CD14-positive monocyte (primary cell): ENCODE data around the gene TRPM2. TPM values are rescaled to one million over a fixed set of nuclear protein-coding genes. Genes with fewer than 3 reads are reported as not detected.

ENCODE experiments used
- DNase-seq, 3 donors: peaks; one replicate each; pipeline ENCODE4 v3.0.0-alpha.2; 2011 to 2022
- H2AFZ ChIP-seq: 2 replicates; pipeline ENCODE4 v1.6.0; 2012; ENCODE audit warnings: mild to moderate bottlenecking, low read depth, low read length, inconsistent platforms; ENCODE audit not compliant: insufficient read depth, poor library complexity, severe bottlenecking
- H3K27ac ChIP-seq, 2 donors: 1 replicate in 1 of 2; 2 replicates in 1 of 2; pipeline ENCODE4 v1.5.1; 2012 to 2013; ENCODE audit warnings: low read length in 2 of 2, control low read depth in 1 of 2, inconsistent platforms in 1 of 2, low read depth in 1 of 2, mild to moderate bottlenecking in 1 of 2
- H3K27me3 ChIP-seq, 2 donors: one replicate each; pipeline versions ENCODE4 v1.6.0 to v1.6.1; 2011 to 2013; ENCODE audit warnings: low read length in 2 of 2; ENCODE audit not compliant: control insufficient read depth in 2 of 2, insufficient read depth in 2 of 2
- H3K36me3 ChIP-seq, 2 donors: replicated peaks in 1 of 2; 1 replicate in 1 of 2; 2 replicates in 1 of 2; pipeline versions ENCODE4 v1.5.1 to v1.6.1; 2012 to 2013; ENCODE audit warnings: low read length in 2 of 2, control low read depth in 1 of 2, inconsistent platforms in 1 of 2, mild to moderate bottlenecking in 1 of 2; ENCODE audit not compliant: insufficient read depth in 2 of 2, control insufficient read depth in 1 of 2
- H3K4me1 ChIP-seq, 2 donors: 1 replicate in 1 of 2; 2 replicates in 1 of 2; pipeline versions ENCODE4 v1.5.1 to v1.6.1; 2012 to 2013; ENCODE audit warnings: low read length in 2 of 2, control low read depth in 1 of 2, inconsistent platforms in 1 of 2, mild to moderate bottlenecking in 1 of 2, moderate library complexity in 1 of 2; ENCODE audit not compliant: insufficient read depth in 2 of 2, control insufficient read depth in 1 of 2
- H3K4me2 ChIP-seq: replicated peaks from 2 replicates; pipeline ENCODE3; 2012; ENCODE audit warnings: low read length, moderate library complexity, mild to moderate bottlenecking; ENCODE audit not compliant: poor library complexity, severe bottlenecking; ENCODE audit errors: extremely low read depth
- H3K4me3 ChIP-seq, 3 experiments: fragments of 200-600 bp in 1 of 3; sonication (generic) in 1 of 3; replicated peaks in 1 of 3; 1 replicate in 2 of 3; 2 replicates in 1 of 3; pipeline ENCODE4 v1.5.1; 2011 to 2013; ENCODE audit warnings: low read length in 3 of 3, mild to moderate bottlenecking in 3 of 3, control low read depth in 2 of 3, low read depth in 2 of 3, inconsistent platforms in 1 of 3, moderate library complexity in 1 of 3
- H3K79me2 ChIP-seq: 2 replicates; pipeline ENCODE4 v1.6.0; 2012; ENCODE audit warnings: mild to moderate bottlenecking, control low read depth, inconsistent platforms, low read length, moderate library complexity; ENCODE audit not compliant: insufficient read depth
- H3K9ac ChIP-seq: 2 replicates; pipeline ENCODE4 v1.6.0; 2017; ENCODE audit warnings: low read length, mild to moderate bottlenecking; ENCODE audit not compliant: insufficient read depth, poor library complexity, severe bottlenecking
- H3K9me3 ChIP-seq, 2 donors: replicated peaks in 1 of 2; 1 replicate in 1 of 2; 2 replicates in 1 of 2; pipeline versions ENCODE4 v1.5.1 to v1.6.1; 2012 to 2013; ENCODE audit warnings: low read length in 2 of 2, control low read depth in 1 of 2; ENCODE audit not compliant: control insufficient read depth in 1 of 2, insufficient read depth in 1 of 2
- H4K20me1 ChIP-seq: 2 replicates; pipeline ENCODE4 v1.6.0; 2012; ENCODE audit warnings: mild to moderate bottlenecking, low read length, control low read depth, moderate library complexity; ENCODE audit not compliant: insufficient read depth
- H3K27ac Mint-ChIP-seq, 7 donors: one replicate each; pipeline ENCODE4 v1.8.0; 2020; ENCODE audit warnings: mild to moderate bottlenecking in 7 of 7, mixed read lengths in 7 of 7, moderate library complexity in 6 of 7, inconsistent platforms in 2 of 7
- H3K27me3 Mint-ChIP-seq, 3 donors: one replicate each; pipeline ENCODE4 v1.8.0; 2021 to 2022; ENCODE audit warnings: low read depth in 3 of 3, mild to moderate bottlenecking in 3 of 3, mixed read lengths in 3 of 3, moderate library complexity in 3 of 3, inconsistent platforms in 1 of 3
- H3K36me3 Mint-ChIP-seq, 2 donors: one replicate each; pipeline ENCODE4 v1.8.0; 2020; ENCODE audit warnings: mixed read lengths in 2 of 2, inconsistent platforms in 1 of 2, mild to moderate bottlenecking in 1 of 2
- H3K4me1 Mint-ChIP-seq: one replicate; pipeline ENCODE4 v1.8.0; 2020; ENCODE audit warnings: mild to moderate bottlenecking, mixed read lengths
- H3K4me3 Mint-ChIP-seq, 2 donors: one replicate each; pipeline ENCODE4 v1.8.0; 2020; ENCODE audit warnings: mild to moderate bottlenecking in 2 of 2, mixed read lengths in 2 of 2, moderate library complexity in 1 of 2
- H3K9me3 Mint-ChIP-seq, 7 donors: one replicate each; pipeline ENCODE4 v1.8.0; 2020 to 2022; ENCODE audit warnings: mixed read lengths in 7 of 7, mild to moderate bottlenecking in 6 of 7, moderate library complexity in 6 of 7, inconsistent platforms in 2 of 7
- CTCF ChIP-seq: fragments of 200-600 bp; IDR thresholded peaks from one replicate; pipeline ENCODE4 v1.8.0; 2022; ENCODE audit warnings: antibody characterized with exemption, mild to moderate bottlenecking
- WGBS: methylation state at CpG from one replicate; pipeline ENCODE4 v1.1.5; 2013; ENCODE audit warnings: missing lambda C conversion rate; ENCODE audit not compliant: insufficient coverage; 5-methylcytosine and 5-hydroxymethylcytosine counted together
- intact Hi-C, 2 donors: fragments of 100-400 bp; cut with micrococcal nuclease; formaldehyde crosslinking; loops; one replicate each; pipeline versions ENCODE4 v1.15.0 to v1.15.1; 2023
- polyA plus RNA-seq, 3 donors: library from polyadenylated mRNA; depleted of rRNA in 1 of 3; unstranded in 2 of 3; stranded (reverse) in 1 of 3; fragments of 300-500 nt in 2 of 3; fragments of >200 nt in 1 of 3; fragmentation: Illumina TruSeq in 2 of 3; gene quantifications; 1 replicate in 2 of 3; 2 replicates in 1 of 3; pipeline ENCODE4 v1.2.3, GENCODE V29; 2012 to 2021

TRPM2 gene
- polyA plus RNA-seq, 3 donors: 7.6 to 21.6 (median 12.2) TPM

GRCh38 chr21:44324854-44325107 is 28.6 kb upstream of the TRPM2 start:
- H3K4me3 Mint-ChIP-seq: no peak overlapping the region
- Histone ChIP-seq H3K27me3 (no peaks in the 10 kb centered on the region), H3K4me1 (no peaks in the 10 kb centered on the region), H2AFZ (no peak overlapping the region), H3K27ac (no peak overlapping the region), H3K79me2 (no peaks in the 10 kb centered on the region), H3K4me2 (no peak overlapping the region), H3K4me3 (no peak overlapping the region), H3K9me3 (no peaks in the 10 kb centered on the region), H3K36me3 (peaks cover 69 to 72% of the 10 kb centered on the region in 2 donors), H4K20me1 (peaks cover 17% of the 10 kb centered on the region), H3K9ac (no peak overlapping the region)
- H3K36me3 Mint-ChIP-seq: peaks cover 25 to 63% of the 10 kb centered on the region in 2 donors
- no peaks in the 10 kb centered on the region for H3K27me3 Mint-ChIP-seq
- H3K9me3 Mint-ChIP-seq: no peaks in the 10 kb centered on the region
- no peaks in the 10 kb centered on the region for H3K4me1 Mint-ChIP-seq
- intact Hi-C loops: no loop called here
- TF ChIP-seq CTCF: no peak
- no peak for DNase-seq
- 98% methylated on average over 9 of the region's 11 CpGs for WGBS
- H3K27ac Mint-ChIP-seq: no peak overlapping the region

- Histone ChIP-seq H2AFZ (no peak overlapping the region), H3K27me3 (no peaks in the 10 kb centered on the region), H3K4me3 (no peak overlapping the region), H3K27ac (no peak overlapping the region), H3K4me1 (no peaks in the 10 kb centered on the region), H3K4me2 (no peak overlapping the region), H3K9ac (no peak overlapping the region), H4K20me1 (peaks cover 17% of the 10 kb centered on the region), H3K36me3 (peaks cover 62 to 64% of the 10 kb centered on the region in 2 donors), H3K9me3 (no peaks in the 10 kb centered on the region), H3K79me2 (no peaks in the 10 kb centered on the region)
- Mint-ChIP-seq H3K4me3 (no peak overlapping the region), H3K27me3 (no peaks in the 10 kb centered on the region), H3K4me1 (no peaks in the 10 kb centered on the region), H3K36me3 (peaks cover 20 to 54% of the 10 kb centered on the region in 2 donors), H3K27ac (peak overlapping the region in 1 of 7 donors; percentile 15), H3K9me3 (no peaks in the 10 kb centered on the region)
- 93% methylated on average over 38 of the region's 44 CpGs for WGBS
- intact Hi-C loops: no loop called here
- no peak for TF ChIP-seq CTCF
- DNase-seq: no peak
These were observed 27.8 kb upstream of the TRPM2 start for GRCh38 chr21:44325386-44326271.
